HCT116 (cell line): ENCODE data around the gene RHOBTB1. TPM values are rescaled to one million over a fixed set of nuclear protein-coding genes. Genes with fewer than 3 reads are reported as not detected.

Experiments
- ATAC-seq: fragments of 200-7000 bp; cut with Tn5 transposase; 2 replicates; pipeline ENCODE4 v1.9.1; 2020; ENCODE audit warnings: mild to moderate bottlenecking, moderate library complexity
- BruUV-seq: library from RNA; stranded (reverse); fragments of 400-500 nt; replicated peaks from 2 replicates; lab custom pipeline; 2021; lab: Mats Ljungman, UMichigan
- CTCF ChIA-PET: fragments of 300-600 bp; sonication (Branson Sonifier 250); formaldehyde crosslinking; loops from one replicate; lab custom pipeline; 2021; ENCODE audit warnings: antibody characterized with exemption; lab: Charles Lee
- POLR2A ChIA-PET: fragments of 300-600, 350-600 bp; sonication (Branson Sonifier 250); formaldehyde crosslinking; loops from one replicate; lab custom pipeline; 2021; ENCODE audit warnings: antibody characterized with exemption; lab: Charles Lee
- RAD21 ChIA-PET, 2 experiments: fragments of 300-600 bp; sonication (Branson Sonifier 250); formaldehyde crosslinking; loops; one replicate each; lab custom pipeline; 2023; ENCODE audit warnings: low total read pairs in 2 of 2; ENCODE audit not compliant: uncharacterized antibody in 2 of 2, unreplicated experiment in 2 of 2, low non-redundant PET in 1 of 2; lab: Charles Lee
- DNase-seq: peaks from one replicate; pipeline ENCODE4 v3.0.0-alpha.2; 2010; ENCODE audit warnings: low read depth, low spot score
- H2AFZ ChIP-seq: fragments of 200-600 bp; shearing (Covaris generic), sonication (generic); 2 replicates; pipeline ENCODE4 v1.6.1; 2017; ENCODE audit warnings: low read depth, mixed run types, mixed read lengths, antibody characterized with exemption, low read length; ENCODE audit not compliant: poor library complexity, severe bottlenecking
- H3K27ac ChIP-seq: 2 replicates; pipeline ENCODE4 v1.5.1; 2012; ENCODE audit warnings: low read depth, low read length
- H3K27me3 ChIP-seq: fragments of 200-600 bp; sonication (generic); 2 replicates; pipeline ENCODE4 v1.6.1; 2016; ENCODE audit warnings: mixed run types, low read length, mixed read lengths; ENCODE audit not compliant: insufficient read depth
- H3K36me3 ChIP-seq, 2 experiments: fragments of 200-500 bp in 1 of 2; fragments of 200-600 bp in 1 of 2; sonication (Bioruptor generic) in 1 of 2; sonication (generic) in 1 of 2; 2 replicates each; pipeline versions ENCODE4 v1.5.1 to v1.6.1; 2014 to 2016; ENCODE audit warnings: low read length in 2 of 2, inconsistent platforms in 1 of 2, mixed read lengths in 1 of 2, mixed run types in 1 of 2; ENCODE audit not compliant: insufficient read depth in 2 of 2, control insufficient read depth in 1 of 2
- H3K4me1 ChIP-seq, 2 experiments: fragments of 200-600 bp in 1 of 2; sonication (generic) in 1 of 2; 2 replicates each; pipeline versions ENCODE4 v1.5.1 to v1.6.1; 2012 to 2017; ENCODE audit warnings: low read length in 2 of 2, inconsistent platforms in 1 of 2, mild to moderate bottlenecking in 1 of 2, mixed read lengths in 1 of 2, mixed run types in 1 of 2, moderate library complexity in 1 of 2; ENCODE audit not compliant: insufficient read depth in 2 of 2, control insufficient read depth in 1 of 2
- H3K4me2 ChIP-seq: fragments of 200-600 bp; sonication (generic); 2 replicates; pipeline ENCODE4 v1.6.1; 2017; ENCODE audit warnings: mixed run types, low read length, mixed read lengths
- H3K4me3 ChIP-seq, 2 experiments: fragments of 200-600 bp in 1 of 2; sonication (generic) in 1 of 2; replicated peaks in 1 of 2; 2 replicates each; pipeline ENCODE4 v1.5.1; 2011 to 2016; ENCODE audit warnings: low read length in 2 of 2, control low read depth in 1 of 2, low read depth in 1 of 2, mild to moderate bottlenecking in 1 of 2, mixed read lengths in 1 of 2, mixed run types in 1 of 2
- H3K79me2 ChIP-seq: fragments of 200-600 bp; sonication (generic); 2 replicates; pipeline ENCODE4 v1.6.1; 2017; ENCODE audit warnings: mild to moderate bottlenecking, mixed run types, low read length, moderate library complexity, mixed read lengths; ENCODE audit not compliant: insufficient read depth
- H3K9ac ChIP-seq: fragments of 200-600 bp; sonication (generic); 2 replicates; pipeline ENCODE4 v1.6.1; 2016; ENCODE audit warnings: low read length, mixed read lengths
- H3K9me2 ChIP-seq: fragments of 200-600 bp; sonication (generic), shearing (Covaris generic); 2 replicates; pipeline ENCODE4 v1.6.1; 2017; ENCODE audit warnings: mixed run types, mild to moderate bottlenecking, moderate library complexity; ENCODE audit not compliant: insufficient read depth
- H3K9me3 ChIP-seq, 2 experiments: fragments of 200-500 bp in 1 of 2; fragments of 200-600 bp in 1 of 2; sonication (Bioruptor generic) in 1 of 2; sonication (generic) in 1 of 2; 2 replicates each; pipeline ENCODE4 v1.6.1; 2014 to 2017; ENCODE audit warnings: low read length in 2 of 2, mixed read lengths in 2 of 2, inconsistent platforms in 1 of 2, low read depth in 1 of 2, mild to moderate bottlenecking in 1 of 2, mixed run types in 1 of 2, moderate library complexity in 1 of 2; ENCODE audit not compliant: control insufficient read depth in 1 of 2, insufficient read depth in 1 of 2
- H4K20me1 ChIP-seq: fragments of 200-600 bp; sonication (generic), shearing (Covaris generic); 2 replicates; pipeline ENCODE4 v1.6.1; 2017; ENCODE audit warnings: mixed run types, mild to moderate bottlenecking, moderate library complexity; ENCODE audit not compliant: insufficient read depth
- ATF3 ChIP-seq: IDR thresholded peaks from 2 replicates; pipeline ENCODE4 v1.6.1; 2012
- CBX3 ChIP-seq: IDR thresholded peaks from 2 replicates; pipeline ENCODE4 v1.6.1; 2012; ENCODE audit warnings: low read depth
- CEBPB ChIP-seq: IDR thresholded peaks from 2 replicates; pipeline ENCODE4 v1.6.1; 2012; ENCODE audit warnings: low read depth
- EGR1 ChIP-seq: IDR thresholded peaks from 2 replicates; pipeline ENCODE4 v1.6.1; 2012; ENCODE audit warnings: low read depth
- EZH2 ChIP-seq: fragments of 200-600 bp; sonication (generic); IDR thresholded peaks from 2 replicates; pipeline ENCODE4 v1.6.1; 2017; ENCODE audit warnings: antibody characterized with exemption, mixed run types
- FOSL1 ChIP-seq: IDR thresholded peaks from 2 replicates; pipeline ENCODE4 v1.6.1; 2012; ENCODE audit warnings: low read depth
- JUND ChIP-seq: IDR thresholded peaks from 2 replicates; pipeline ENCODE4 v1.6.1; 2012
- MAX ChIP-seq: IDR thresholded peaks from 2 replicates; pipeline ENCODE4 v1.6.1; 2012
- POLR2A ChIP-seq: IDR thresholded peaks from 2 replicates; pipeline ENCODE4 v1.7.0; 2011; ENCODE audit warnings: borderline replicate concordance; ENCODE audit not compliant: insufficient read depth, insufficient read length; ENCODE audit errors: extremely low read depth
- POLR2AphosphoS5 ChIP-seq: IDR thresholded peaks from 2 replicates; pipeline ENCODE4 v1.6.1; 2011; ENCODE audit warnings: mild to moderate bottlenecking, low read depth, low read length, moderate library complexity
- RAD21 ChIP-seq: IDR thresholded peaks from 2 replicates; pipeline ENCODE4 v1.6.1; 2012; ENCODE audit warnings: low read depth, mild to moderate bottlenecking
- REST ChIP-seq: IDR thresholded peaks from 2 replicates; pipeline ENCODE4 v1.6.1; 2012; ENCODE audit warnings: low read depth
- SIN3A ChIP-seq: IDR thresholded peaks from 2 replicates; pipeline ENCODE4 v1.6.1; 2012; ENCODE audit warnings: low read depth
- SRF ChIP-seq: IDR thresholded peaks from 2 replicates; pipeline ENCODE4 v1.6.1; 2012; ENCODE audit warnings: low read depth
- TCF7L2 ChIP-seq: IDR thresholded peaks from 2 replicates; pipeline ENCODE4 v1.7.0; 2011; ENCODE audit warnings: borderline replicate concordance, inconsistent platforms; ENCODE audit not compliant: insufficient read depth, insufficient read length; ENCODE audit errors: extremely low read depth
- YY1 ChIP-seq: IDR thresholded peaks from 2 replicates; pipeline ENCODE4 v1.6.1; 2011; ENCODE audit warnings: low read length, low read depth, moderate library complexity, mild to moderate bottlenecking; ENCODE audit not compliant: insufficient replicate concordance; ENCODE audit errors: extremely low read depth
- ZFX ChIP-seq: fragments of 450-650 bp; IDR thresholded peaks from 2 replicates; pipeline ENCODE4 v1.6.1; 2017
- ZNF274 ChIP-seq: fragments of 200-500 bp; sonication (Bioruptor generic); IDR thresholded peaks from 2 replicates; pipeline ENCODE4 v1.6.1; 2014; ENCODE audit warnings: mild to moderate bottlenecking, low read depth, low read length, inconsistent platforms
- intact Hi-C: fragments of 100-400 bp; cut with micrococcal nuclease; formaldehyde crosslinking; loops from 2 replicates; pipeline ENCODE4 v1.10.0; 2022
- total RNA-seq: library from RNA; stranded (reverse); gene quantifications from one replicate; pipeline ENCODE4 v1.2.1, GENCODE V29; 2021; ENCODE audit not compliant: unreplicated experiment

Gene RHOBTB1
- total RNA-seq, 1 experiment from 2014 or later = 1.6 TPM

GRCh38 chr10:60896033-60896432, 48.0 kb downstream of the RHOBTB1 start:
- Histone ChIP-seq H3K9ac (no peak overlapping the region), H3K27me3 (no peaks in the 10 kb centered on the region), H3K4me1 (no peaks in the 10 kb centered on the region), H2AFZ (no peak overlapping the region), H3K27ac (no peak overlapping the region), H3K4me3 (no peak overlapping the region), H4K20me1 (no peaks in the 10 kb centered on the region), H3K79me2 (no peaks in the 10 kb centered on the region), H3K4me2 (no peak overlapping the region), H3K9me3 (no peaks in the 10 kb centered on the region), H3K9me2 (no peaks in the 10 kb centered on the region), H3K36me3 (no peaks in the 10 kb centered on the region)
- intact Hi-C loops = no loop called here
- TF ChIP-seq RAD21 = no peak
- no peak for TF ChIP-seq ZNF274
- no peak for TF ChIP-seq MAX
- TF ChIP-seq POLR2AphosphoS5 = no peak
- ATAC-seq = no peak
- ChIA-PET POLR2A (no interaction called here), RAD21 (no interaction called here), CTCF (no interaction called here)
- no TSS peak for BruUV-seq
- DNase-seq = no peak

- TF ChIP-seq JUND = no peak
- TF ChIP-seq SIN3A = no peak
- TF ChIP-seq SRF = no peak
- TF ChIP-seq EZH2 = no peak
- TF ChIP-seq ZFX = no peak
- TF ChIP-seq EGR1 = no peak
- no peak for TF ChIP-seq CBX3
- no peak for TF ChIP-seq FOSL1
- no peak for TF ChIP-seq ATF3
- no peak for TF ChIP-seq YY1
- no peak for TF ChIP-seq CEBPB
- TF ChIP-seq POLR2A = no peak
- TF ChIP-seq REST = no peak
- TF ChIP-seq TCF7L2 = no peak
- TF ChIP-seq MAX = no peak
- DNase-seq (no peak), ATAC-seq (no peak)
Measured at GRCh38 chr10:60894786-60895185, 49.2 kb downstream of the RHOBTB1 start.

More at GRCh38 chr10:60894786-60895185, 49.2 kb downstream of the RHOBTB1 start:
- no peak overlapping the region for H3K9ac ChIP-seq
- intact Hi-C loops = no loop called here
- no peaks in the 10 kb centered on the region for H3K27me3 ChIP-seq
- ChIA-PET CTCF (no interaction called here), POLR2A (no interaction called here), RAD21 (no interaction called here)
- BruUV-seq = no TSS peak
- no peaks in the 10 kb centered on the region for H3K4me1 ChIP-seq
- no peaks in the 10 kb centered on the region for H3K36me3 ChIP-seq
- no peaks in the 10 kb centered on the region for H3K9me2 ChIP-seq
- H3K4me2 ChIP-seq = no peak overlapping the region
- H2AFZ ChIP-seq = no peak overlapping the region
- H3K27ac ChIP-seq = no peak overlapping the region
- no peaks in the 10 kb centered on the region for H4K20me1 ChIP-seq
- no peak overlapping the region for H3K4me3 ChIP-seq
- H3K79me2 ChIP-seq = no peaks in the 10 kb centered on the region
- no peaks in the 10 kb centered on the region for H3K9me3 ChIP-seq
